Gastrocnemius medialis (tissue), 4 donors: Measurements from ENCODE around the gene OPRL1. TPM values are rescaled to one million over a fixed set of nuclear protein-coding genes. Genes with fewer than 3 reads are reported as not detected.

ENCODE experiments used
- ATAC-seq, 2 donors: fragments of 150-250 bp; one replicate each; pipeline ENCODE4 v1.9.1; 2016
- DNase-seq, 2 donors: peaks; one replicate each; pipeline ENCODE4 v3.0.0-alpha.2; 2019
- H3K27ac ChIP-seq, 4 donors: fragments of 200-600 bp; sonication (generic); 1 replicate in 1 of 4; 2 replicates in 3 of 4; pipeline ENCODE4 v1.5.1; 2016 to 2018; ENCODE audit warnings: mild to moderate bottlenecking in 2 of 4, moderate library complexity in 1 of 4
- H3K27me3 ChIP-seq, 3 donors: fragments of 200-600 bp; sonication (generic) in 2 of 3; 1 replicate in 1 of 3; 2 replicates in 2 of 3; pipeline versions ENCODE4 v1.5.1 to v1.6.0; 2016 to 2019; ENCODE audit warnings: mild to moderate bottlenecking in 1 of 3, moderate library complexity in 1 of 3
- H3K36me3 ChIP-seq, 2 donors: fragments of 200-600 bp; sonication (generic) in 1 of 2; one replicate each; pipeline ENCODE4 v1.5.1; 2017 to 2018
- H3K4me1 ChIP-seq, 2 donors: fragments of 200-600 bp; sonication (generic) in 1 of 2; one replicate each; pipeline ENCODE4 v1.5.1; 2016 to 2017; ENCODE audit warnings: mild to moderate bottlenecking in 2 of 2
- H3K4me3 ChIP-seq, 4 donors: fragments of 200-600 bp; sonication (generic) in 3 of 4; 1 replicate in 1 of 4; 2 replicates in 3 of 4; pipeline ENCODE4 v1.5.1; 2016 to 2019; ENCODE audit warnings: mild to moderate bottlenecking in 2 of 4
- H3K9me3 ChIP-seq, 3 donors: fragments of 200-600 bp; sonication (generic) in 2 of 3; 1 replicate in 1 of 3; 2 replicates in 2 of 3; pipeline ENCODE4 v1.5.1; 2016 to 2019
- POLR2A ChIP-seq, 2 donors: fragments of 450-650 bp; IDR thresholded peaks; one replicate each; pipeline ENCODE4 v1.6.1; 2017; ENCODE audit warnings: antibody characterized with exemption in 2 of 2, mild to moderate bottlenecking in 2 of 2, moderate library complexity in 2 of 2
- in situ Hi-C, 4 donors: fragments of 200-750 bp; cut with MboI; loops; one replicate each; pipeline versions ENCODE4 v1.15.0 to v1.8.0; 2017; ENCODE audit warnings: low sequenced_read_pairs in 4 of 4
- intact Hi-C: fragments of 100-400 bp; cut with DNase I; formaldehyde crosslinking; loops from one replicate; pipeline ENCODE4 v1.15.1; 2023; ENCODE audit warnings: low total_unique reads
- total RNA-seq, 4 donors: library from RNA; depleted of rRNA; stranded (reverse); fragments of >200 nt; gene quantifications; one replicate each; pipeline versions ENCODE4 v1.1.0 to v1.2.3, GENCODE V29; 2016
- TF ChIP-seq, protein P1 (sequence below), 5 experiments: fragments of 450-650 bp in 3 of 5; fragments of 200-600 bp in 2 of 5; sonication (generic) in 2 of 5; IDR thresholded peaks in 4 of 5; conservative IDR thresholded peaks in 1 of 5; 1 replicate in 4 of 5; 2 replicates in 1 of 5; pipeline ENCODE4 v1.5.1; 2016 to 2019; ENCODE audit warnings: antibody characterized with exemption in 5 of 5, mild to moderate bottlenecking in 3 of 5, moderate library complexity in 3 of 5

OPRL1 gene
- total RNA-seq, 4 donors from 2014 or later: 0.10 to 0.68 (median 0.15) TPM

DNA sequence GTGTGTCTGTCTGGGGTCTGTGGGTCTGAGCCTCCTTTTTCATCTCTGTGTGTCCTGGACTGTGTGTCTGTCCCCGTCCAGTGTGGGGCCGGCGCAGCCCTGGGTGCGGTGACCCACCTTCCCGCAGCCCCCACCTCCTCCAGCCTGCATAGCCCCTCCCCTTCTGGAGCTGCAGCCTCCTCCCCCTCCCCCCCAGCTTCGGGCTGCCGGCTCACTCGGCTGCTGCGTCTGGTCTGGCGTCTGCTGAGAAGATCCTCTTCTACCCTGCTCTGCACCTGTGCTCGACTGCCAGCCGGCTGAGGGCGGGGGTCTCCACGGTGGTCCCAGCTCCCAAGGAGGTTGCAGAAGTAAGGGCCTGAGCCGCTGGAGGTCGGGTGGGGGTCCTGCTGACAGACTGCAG is 11.9 kb downstream of the OPRL1 start:
- Histone ChIP-seq H3K9me3 (no peaks in the 10 kb centered on the region), H3K4me1 (no peaks in the 10 kb centered on the region), H3K27ac (no peak overlapping the region), H3K27me3 (peaks cover 0 to 6% (median 3%) of the 10 kb centered on the region in 3 donors), H3K4me3 (no peak overlapping the region), H3K36me3 (no peaks in the 10 kb centered on the region)
- ATAC-seq: no peak
- TF ChIP-seq, protein P1, sequence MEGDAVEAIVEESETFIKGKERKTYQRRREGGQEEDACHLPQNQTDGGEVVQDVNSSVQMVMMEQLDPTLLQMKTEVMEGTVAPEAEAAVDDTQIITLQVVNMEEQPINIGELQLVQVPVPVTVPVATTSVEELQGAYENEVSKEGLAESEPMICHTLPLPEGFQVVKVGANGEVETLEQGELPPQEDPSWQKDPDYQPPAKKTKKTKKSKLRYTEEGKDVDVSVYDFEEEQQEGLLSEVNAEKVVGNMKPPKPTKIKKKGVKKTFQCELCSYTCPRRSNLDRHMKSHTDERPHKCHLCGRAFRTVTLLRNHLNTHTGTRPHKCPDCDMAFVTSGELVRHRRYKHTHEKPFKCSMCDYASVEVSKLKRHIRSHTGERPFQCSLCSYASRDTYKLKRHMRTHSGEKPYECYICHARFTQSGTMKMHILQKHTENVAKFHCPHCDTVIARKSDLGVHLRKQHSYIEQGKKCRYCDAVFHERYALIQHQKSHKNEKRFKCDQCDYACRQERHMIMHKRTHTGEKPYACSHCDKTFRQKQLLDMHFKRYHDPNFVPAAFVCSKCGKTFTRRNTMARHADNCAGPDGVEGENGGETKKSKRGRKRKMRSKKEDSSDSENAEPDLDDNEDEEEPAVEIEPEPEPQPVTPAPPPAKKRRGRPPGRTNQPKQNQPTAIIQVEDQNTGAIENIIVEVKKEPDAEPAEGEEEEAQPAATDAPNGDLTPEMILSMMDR (IDR thresholded peaks at IDR 0.05 in 4 of 5, conservative IDR thresholded peaks at IDR 0.05 in 1 of 5): no peak
- no peak for TF ChIP-seq POLR2A (IDR thresholded peaks at IDR 0.05)
- intact Hi-C loops: loop anchor here (10.0 kb wide), 1 partner anchor 1107 kb away; no protein-coding TSS in a partner anchor
- no peak for DNase-seq
- in situ Hi-C loops: no loop called here

DNA sequence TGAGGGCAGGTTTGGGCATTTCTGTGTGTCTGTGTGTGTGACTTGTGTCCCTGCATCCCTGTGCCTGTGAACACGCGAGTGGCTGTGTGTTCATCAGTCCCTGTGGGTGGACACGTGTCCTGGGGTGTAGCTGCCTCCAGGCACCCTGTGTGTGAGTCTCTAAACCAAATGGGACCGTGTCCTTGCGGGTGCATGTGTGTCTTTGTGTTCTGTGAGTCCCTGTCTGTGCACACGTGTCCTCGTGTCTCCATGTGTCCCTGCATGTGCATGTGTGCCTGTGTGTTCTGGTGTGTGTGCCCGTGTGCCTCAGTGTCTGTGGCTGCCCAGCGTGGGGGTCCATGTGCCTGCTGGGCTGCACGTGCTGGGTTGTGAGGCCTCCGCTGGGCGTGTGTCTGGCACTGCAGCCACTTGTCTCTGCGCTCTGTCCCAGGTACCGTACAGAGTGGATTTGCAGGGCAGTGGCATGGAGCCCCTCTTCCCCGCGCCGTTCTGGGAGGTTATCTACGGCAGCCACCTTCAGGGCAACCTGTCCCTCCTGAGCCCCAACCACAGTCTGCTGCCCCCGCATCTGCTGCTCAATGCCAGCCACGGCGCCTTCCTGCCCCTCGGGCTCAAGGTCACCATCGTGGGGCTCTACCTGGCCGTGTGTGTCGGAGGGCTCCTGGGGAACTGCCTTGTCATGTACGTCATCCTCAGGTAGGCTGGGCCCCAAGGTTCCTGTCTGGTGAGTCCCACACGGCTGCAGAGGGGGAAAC is 12.6 kb downstream of the OPRL1 start:
- TF ChIP-seq, protein P1 (IDR thresholded peaks at IDR 0.05 in 4 of 5, conservative IDR thresholded peaks at IDR 0.05 in 1 of 5): no peak
- TF ChIP-seq POLR2A (IDR thresholded peaks at IDR 0.05): no peak
- Histone ChIP-seq H3K27ac (no peak overlapping the region), H3K27me3 (peaks cover 0 to 4% (median 3%) of the 10 kb centered on the region in 3 donors), H3K4me1 (no peaks in the 10 kb centered on the region), H3K4me3 (no peak overlapping the region), H3K9me3 (no peaks in the 10 kb centered on the region), H3K36me3 (no peaks in the 10 kb centered on the region)
- ATAC-seq: no peak
- intact Hi-C loops: loop anchor here (10.0 kb wide), 1 partner anchor 1108 kb away; no protein-coding TSS in a partner anchor
- in situ Hi-C loops: no loop called here
- no peak for DNase-seq

DNA sequence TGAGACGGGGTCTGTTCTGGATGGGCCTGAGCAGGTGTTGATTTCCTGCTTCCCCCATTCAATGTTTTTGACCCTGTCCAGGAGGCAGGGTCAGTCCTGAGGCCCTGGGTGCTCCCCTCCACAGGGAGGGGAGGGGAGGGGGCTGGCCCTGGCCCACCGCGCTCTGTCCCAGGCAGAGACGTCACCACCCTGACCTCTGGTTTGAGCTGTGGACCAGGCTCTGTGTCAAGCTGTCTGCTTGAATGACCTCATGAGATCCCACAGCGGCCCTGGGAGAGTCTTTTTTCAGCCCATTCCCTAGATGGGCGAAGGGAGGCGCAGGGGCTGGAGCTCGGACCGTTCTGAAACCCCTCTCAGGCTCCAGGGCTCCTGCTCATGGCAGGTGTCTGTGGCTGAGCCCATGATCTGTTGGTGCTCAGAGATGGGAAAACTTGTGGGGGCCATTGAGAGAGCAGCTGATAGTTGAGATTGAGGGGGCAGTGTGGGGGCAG is 13.2 kb downstream of the OPRL1 start:
- Histone ChIP-seq H3K27ac (no peak overlapping the region), H3K9me3 (no peaks in the 10 kb centered on the region), H3K4me3 (no peak overlapping the region), H3K27me3 (peaks cover 0 to 1% (median 0%) of the 10 kb centered on the region in 3 donors), H3K4me1 (no peaks in the 10 kb centered on the region), H3K36me3 (no peaks in the 10 kb centered on the region)
- TF ChIP-seq POLR2A (IDR thresholded peaks at IDR 0.05): no peak
- TF ChIP-seq, protein P1 (IDR thresholded peaks at IDR 0.05 in 4 of 5, conservative IDR thresholded peaks at IDR 0.05 in 1 of 5): no peak
- intact Hi-C loops (loop anchor here (10.0 kb wide), 1 partner anchor 1108 kb away; no protein-coding TSS in a partner anchor), in situ Hi-C loops (no loop called here)
- ATAC-seq (no peak), DNase-seq (no peak)

DNA sequence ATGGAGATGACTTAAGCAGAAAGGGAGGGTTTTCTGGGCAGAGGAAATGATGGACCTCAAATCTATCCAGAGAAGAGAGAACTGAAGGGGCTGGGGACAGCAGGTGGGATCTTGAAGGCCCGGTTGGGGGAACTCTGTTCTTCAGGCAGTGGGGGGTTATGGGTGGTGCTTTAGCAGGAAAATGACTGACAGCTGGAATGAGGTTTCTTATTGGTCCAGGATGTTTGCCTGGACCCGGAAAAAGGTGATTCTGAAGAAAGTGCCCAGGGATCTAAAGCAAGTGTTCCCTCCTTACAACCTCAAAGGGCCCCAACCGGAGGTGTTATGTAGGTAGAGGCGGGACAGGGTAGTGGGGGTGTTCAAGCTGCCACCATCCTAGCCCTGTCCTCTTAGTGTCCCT is 15.6 kb downstream of the OPRL1 start:
- H3K9me3 ChIP-seq: no peaks in the 10 kb centered on the region
- H3K27me3 ChIP-seq: peaks cover 0 to 14% (median 8%) of the 10 kb centered on the region in 3 donors
- no peak overlapping the region for H3K27ac ChIP-seq
- DNase-seq (no peak), ATAC-seq (no peak)
- H3K36me3 ChIP-seq: no peaks in the 10 kb centered on the region
- TF ChIP-seq, protein P1 (IDR thresholded peaks at IDR 0.05 in 4 of 5, conservative IDR thresholded peaks at IDR 0.05 in 1 of 5): no peak
- TF ChIP-seq POLR2A (IDR thresholded peaks at IDR 0.05): no peak
- intact Hi-C loops (loop anchor here (10.0 kb wide), 1 partner anchor 1111 kb away; no protein-coding TSS in a partner anchor), in situ Hi-C loops (no loop called here)
- no peak overlapping the region for H3K4me3 ChIP-seq
- no peaks in the 10 kb centered on the region for H3K4me1 ChIP-seq
